HCT116 (cell line): ENCODE results near the gene TRPV4. TPM values are rescaled to one million over a fixed set of nuclear protein-coding genes. Genes with fewer than 3 reads are reported as not detected.

ENCODE experiments used
- ATAC-seq: fragments of 200-7000 bp; cut with Tn5 transposase; 2 replicates; pipeline ENCODE4 v1.9.1; 2020; ENCODE audit warnings: mild to moderate bottlenecking, moderate library complexity
- BruUV-seq: library from RNA; stranded (reverse); fragments of 400-500 nt; replicated peaks from 2 replicates; lab custom pipeline; 2021; lab: Mats Ljungman, UMichigan
- CTCF ChIA-PET: fragments of 300-600 bp; sonication (Branson Sonifier 250); formaldehyde crosslinking; loops from one replicate; lab custom pipeline; 2021; ENCODE audit warnings: antibody characterized with exemption; lab: Charles Lee
- POLR2A ChIA-PET: fragments of 300-600, 350-600 bp; sonication (Branson Sonifier 250); formaldehyde crosslinking; loops from one replicate; lab custom pipeline; 2021; ENCODE audit warnings: antibody characterized with exemption; lab: Charles Lee
- RAD21 ChIA-PET, 2 experiments: fragments of 300-600 bp; sonication (Branson Sonifier 250); formaldehyde crosslinking; loops; one replicate each; lab custom pipeline; 2023; ENCODE audit warnings: low total read pairs in 2 of 2; ENCODE audit not compliant: uncharacterized antibody in 2 of 2, unreplicated experiment in 2 of 2, low non-redundant PET in 1 of 2; lab: Charles Lee
- DNase-seq: peaks from one replicate; pipeline ENCODE4 v3.0.0-alpha.2; 2010; ENCODE audit warnings: low read depth, low spot score
- H2AFZ ChIP-seq: fragments of 200-600 bp; shearing (Covaris generic), sonication (generic); 2 replicates; pipeline ENCODE4 v1.6.1; 2017; ENCODE audit warnings: low read depth, mixed run types, mixed read lengths, antibody characterized with exemption, low read length; ENCODE audit not compliant: poor library complexity, severe bottlenecking
- H3K27ac ChIP-seq: 2 replicates; pipeline ENCODE4 v1.5.1; 2012; ENCODE audit warnings: low read depth, low read length
- H3K27me3 ChIP-seq: fragments of 200-600 bp; sonication (generic); 2 replicates; pipeline ENCODE4 v1.6.1; 2016; ENCODE audit warnings: mixed run types, low read length, mixed read lengths; ENCODE audit not compliant: insufficient read depth
- H3K36me3 ChIP-seq, 2 experiments: fragments of 200-500 bp in 1 of 2; fragments of 200-600 bp in 1 of 2; sonication (Bioruptor generic) in 1 of 2; sonication (generic) in 1 of 2; 2 replicates each; pipeline versions ENCODE4 v1.5.1 to v1.6.1; 2014 to 2016; ENCODE audit warnings: low read length in 2 of 2, inconsistent platforms in 1 of 2, mixed read lengths in 1 of 2, mixed run types in 1 of 2; ENCODE audit not compliant: insufficient read depth in 2 of 2, control insufficient read depth in 1 of 2
- H3K4me1 ChIP-seq, 2 experiments: fragments of 200-600 bp in 1 of 2; sonication (generic) in 1 of 2; 2 replicates each; pipeline versions ENCODE4 v1.5.1 to v1.6.1; 2012 to 2017; ENCODE audit warnings: low read length in 2 of 2, inconsistent platforms in 1 of 2, mild to moderate bottlenecking in 1 of 2, mixed read lengths in 1 of 2, mixed run types in 1 of 2, moderate library complexity in 1 of 2; ENCODE audit not compliant: insufficient read depth in 2 of 2, control insufficient read depth in 1 of 2
- H3K4me2 ChIP-seq: fragments of 200-600 bp; sonication (generic); 2 replicates; pipeline ENCODE4 v1.6.1; 2017; ENCODE audit warnings: mixed run types, low read length, mixed read lengths
- H3K4me3 ChIP-seq, 2 experiments: fragments of 200-600 bp in 1 of 2; sonication (generic) in 1 of 2; replicated peaks in 1 of 2; 2 replicates each; pipeline ENCODE4 v1.5.1; 2011 to 2016; ENCODE audit warnings: low read length in 2 of 2, control low read depth in 1 of 2, low read depth in 1 of 2, mild to moderate bottlenecking in 1 of 2, mixed read lengths in 1 of 2, mixed run types in 1 of 2
- H3K79me2 ChIP-seq: fragments of 200-600 bp; sonication (generic); 2 replicates; pipeline ENCODE4 v1.6.1; 2017; ENCODE audit warnings: mild to moderate bottlenecking, mixed run types, low read length, moderate library complexity, mixed read lengths; ENCODE audit not compliant: insufficient read depth
- H3K9ac ChIP-seq: fragments of 200-600 bp; sonication (generic); 2 replicates; pipeline ENCODE4 v1.6.1; 2016; ENCODE audit warnings: low read length, mixed read lengths
- H3K9me2 ChIP-seq: fragments of 200-600 bp; sonication (generic), shearing (Covaris generic); 2 replicates; pipeline ENCODE4 v1.6.1; 2017; ENCODE audit warnings: mixed run types, mild to moderate bottlenecking, moderate library complexity; ENCODE audit not compliant: insufficient read depth
- H3K9me3 ChIP-seq, 2 experiments: fragments of 200-500 bp in 1 of 2; fragments of 200-600 bp in 1 of 2; sonication (Bioruptor generic) in 1 of 2; sonication (generic) in 1 of 2; 2 replicates each; pipeline ENCODE4 v1.6.1; 2014 to 2017; ENCODE audit warnings: low read length in 2 of 2, mixed read lengths in 2 of 2, inconsistent platforms in 1 of 2, low read depth in 1 of 2, mild to moderate bottlenecking in 1 of 2, mixed run types in 1 of 2, moderate library complexity in 1 of 2; ENCODE audit not compliant: control insufficient read depth in 1 of 2, insufficient read depth in 1 of 2
- H4K20me1 ChIP-seq: fragments of 200-600 bp; sonication (generic), shearing (Covaris generic); 2 replicates; pipeline ENCODE4 v1.6.1; 2017; ENCODE audit warnings: mixed run types, mild to moderate bottlenecking, moderate library complexity; ENCODE audit not compliant: insufficient read depth
- EGR1 ChIP-seq: IDR thresholded peaks from 2 replicates; pipeline ENCODE4 v1.6.1; 2012; ENCODE audit warnings: low read depth
- ELF1 ChIP-seq: IDR thresholded peaks from 2 replicates; pipeline ENCODE4 v1.6.1; 2012; ENCODE audit warnings: low read depth, borderline replicate concordance
- EZH2 ChIP-seq: fragments of 200-600 bp; sonication (generic); IDR thresholded peaks from 2 replicates; pipeline ENCODE4 v1.6.1; 2017; ENCODE audit warnings: antibody characterized with exemption, mixed run types
- MAX ChIP-seq: IDR thresholded peaks from 2 replicates; pipeline ENCODE4 v1.6.1; 2012
- TCF7L2 ChIP-seq: IDR thresholded peaks from 2 replicates; pipeline ENCODE4 v1.7.0; 2011; ENCODE audit warnings: borderline replicate concordance, inconsistent platforms; ENCODE audit not compliant: insufficient read depth, insufficient read length; ENCODE audit errors: extremely low read depth
- intact Hi-C: fragments of 100-400 bp; cut with micrococcal nuclease; formaldehyde crosslinking; loops from 2 replicates; pipeline ENCODE4 v1.10.0; 2022
- total RNA-seq: library from RNA; stranded (reverse); gene quantifications from one replicate; pipeline ENCODE4 v1.2.1, GENCODE V29; 2021; ENCODE audit not compliant: unreplicated experiment
- TF ChIP-seq, protein P1 (sequence below): IDR thresholded peaks from 2 replicates; pipeline ENCODE4 v1.6.1; 2011; ENCODE audit warnings: mild to moderate bottlenecking, low read length, moderate library complexity; ENCODE audit not compliant: insufficient replicate concordance; ENCODE audit errors: extremely low read depth
- TF ChIP-seq, protein P2 (sequence below): IDR thresholded peaks from 2 replicates; pipeline ENCODE4 v1.6.1; 2012; ENCODE audit warnings: low read depth

Gene TRPV4
- total RNA-seq, 1 experiment from 2014 or later, result 0.54 TPM

DNA sequence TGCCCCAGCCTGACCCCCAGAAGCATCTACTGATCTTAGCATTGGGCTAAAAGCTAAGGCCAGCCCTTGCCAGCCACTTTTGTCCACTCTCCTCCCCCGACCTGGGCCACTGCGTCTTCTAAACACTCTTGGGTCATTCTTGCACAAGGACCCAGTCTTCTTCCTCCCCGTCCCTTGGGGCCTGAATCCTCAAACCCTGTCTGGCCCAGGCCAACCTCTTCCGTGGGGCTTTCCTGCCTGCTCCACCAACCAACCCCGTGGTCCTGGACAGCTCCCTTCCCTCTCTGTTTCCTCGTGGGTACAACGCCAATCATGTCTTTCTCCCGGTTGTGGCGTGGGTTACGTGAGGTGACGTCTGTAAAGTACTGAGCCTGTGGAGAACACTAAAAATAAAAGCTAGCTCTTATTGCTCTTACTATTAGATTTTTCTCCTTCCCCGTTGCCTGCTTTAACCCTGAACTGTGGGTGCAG, 98.1 kb downstream of the TRPV4 start:
- H2AFZ ChIP-seq, result no peak overlapping the region
- no peaks in the 10 kb centered on the region for H4K20me1 ChIP-seq
- H3K27ac ChIP-seq, result no peak overlapping the region
- intact Hi-C loops, result no loop called here
- H3K79me2 ChIP-seq, result no peaks in the 10 kb centered on the region
- BruUV-seq, result no TSS peak
- ChIA-PET POLR2A (no interaction called here), CTCF (no interaction called here), RAD21 (no interaction called here)
- no peak overlapping the region for H3K9ac ChIP-seq
- no peaks in the 10 kb centered on the region for H3K27me3 ChIP-seq
- no peaks in the 10 kb centered on the region for H3K36me3 ChIP-seq
- no peaks in the 10 kb centered on the region for H3K9me2 ChIP-seq
- ATAC-seq, result no peak
- no peaks in the 10 kb centered on the region for H3K9me3 ChIP-seq
- DNase-seq, result no peak
- H3K4me1 ChIP-seq, result no peaks in the 10 kb centered on the region
- no peak overlapping the region for H3K4me2 ChIP-seq
- H3K4me3 ChIP-seq, result no peak overlapping the region
- TF ChIP-seq EZH2, result no peak
- no peak for TF ChIP-seq MAX
- TF ChIP-seq ELF1, result no peak
- no peak for TF ChIP-seq EGR1
- TF ChIP-seq, protein P1, sequence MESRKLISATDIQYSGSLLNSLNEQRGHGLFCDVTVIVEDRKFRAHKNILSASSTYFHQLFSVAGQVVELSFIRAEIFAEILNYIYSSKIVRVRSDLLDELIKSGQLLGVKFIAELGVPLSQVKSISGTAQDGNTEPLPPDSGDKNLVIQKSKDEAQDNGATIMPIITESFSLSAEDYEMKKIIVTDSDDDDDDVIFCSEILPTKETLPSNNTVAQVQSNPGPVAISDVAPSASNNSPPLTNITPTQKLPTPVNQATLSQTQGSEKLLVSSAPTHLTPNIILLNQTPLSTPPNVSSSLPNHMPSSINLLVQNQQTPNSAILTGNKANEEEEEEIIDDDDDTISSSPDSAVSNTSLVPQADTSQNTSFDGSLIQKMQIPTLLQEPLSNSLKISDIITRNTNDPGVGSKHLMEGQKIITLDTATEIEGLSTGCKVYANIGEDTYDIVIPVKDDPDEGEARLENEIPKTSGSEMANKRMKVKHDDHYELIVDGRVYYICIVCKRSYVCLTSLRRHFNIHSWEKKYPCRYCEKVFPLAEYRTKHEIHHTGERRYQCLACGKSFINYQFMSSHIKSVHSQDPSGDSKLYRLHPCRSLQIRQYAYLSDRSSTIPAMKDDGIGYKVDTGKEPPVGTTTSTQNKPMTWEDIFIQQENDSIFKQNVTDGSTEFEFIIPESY, result no peak
- TF ChIP-seq TCF7L2, result no peak
- TF ChIP-seq, protein P2, sequence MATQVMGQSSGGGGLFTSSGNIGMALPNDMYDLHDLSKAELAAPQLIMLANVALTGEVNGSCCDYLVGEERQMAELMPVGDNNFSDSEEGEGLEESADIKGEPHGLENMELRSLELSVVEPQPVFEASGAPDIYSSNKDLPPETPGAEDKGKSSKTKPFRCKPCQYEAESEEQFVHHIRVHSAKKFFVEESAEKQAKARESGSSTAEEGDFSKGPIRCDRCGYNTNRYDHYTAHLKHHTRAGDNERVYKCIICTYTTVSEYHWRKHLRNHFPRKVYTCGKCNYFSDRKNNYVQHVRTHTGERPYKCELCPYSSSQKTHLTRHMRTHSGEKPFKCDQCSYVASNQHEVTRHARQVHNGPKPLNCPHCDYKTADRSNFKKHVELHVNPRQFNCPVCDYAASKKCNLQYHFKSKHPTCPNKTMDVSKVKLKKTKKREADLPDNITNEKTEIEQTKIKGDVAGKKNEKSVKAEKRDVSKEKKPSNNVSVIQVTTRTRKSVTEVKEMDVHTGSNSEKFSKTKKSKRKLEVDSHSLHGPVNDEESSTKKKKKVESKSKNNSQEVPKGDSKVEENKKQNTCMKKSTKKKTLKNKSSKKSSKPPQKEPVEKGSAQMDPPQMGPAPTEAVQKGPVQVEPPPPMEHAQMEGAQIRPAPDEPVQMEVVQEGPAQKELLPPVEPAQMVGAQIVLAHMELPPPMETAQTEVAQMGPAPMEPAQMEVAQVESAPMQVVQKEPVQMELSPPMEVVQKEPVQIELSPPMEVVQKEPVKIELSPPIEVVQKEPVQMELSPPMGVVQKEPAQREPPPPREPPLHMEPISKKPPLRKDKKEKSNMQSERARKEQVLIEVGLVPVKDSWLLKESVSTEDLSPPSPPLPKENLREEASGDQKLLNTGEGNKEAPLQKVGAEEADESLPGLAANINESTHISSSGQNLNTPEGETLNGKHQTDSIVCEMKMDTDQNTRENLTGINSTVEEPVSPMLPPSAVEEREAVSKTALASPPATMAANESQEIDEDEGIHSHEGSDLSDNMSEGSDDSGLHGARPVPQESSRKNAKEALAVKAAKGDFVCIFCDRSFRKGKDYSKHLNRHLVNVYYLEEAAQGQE, result no peak; the same call in 1 of the 2 replicates
